Endothelial cell of umbilical vein (primary cell): Measurements from ENCODE around the gene METTL13. TPM values are rescaled to one million over a fixed set of nuclear protein-coding genes. Genes with fewer than 3 reads are reported as not detected.

Source experiments
- BruUV-seq: library from RNA; stranded (reverse); fragments of 400-500 nt; replicated peaks from 2 replicates; lab custom pipeline; 2021; lab: Mats Ljungman, UMichigan
- CTCF ChIA-PET: fragments of 300-600, 350-600 bp; sonication (Branson Sonifier 250); formaldehyde crosslinking; loops from one replicate; lab custom pipeline; 2021; ENCODE audit warnings: antibody characterized with exemption, inconsistent platforms; lab: Charles Lee
- POLR2A ChIA-PET: fragments of 300-600, 350-600 bp; sonication (Branson Sonifier 250); formaldehyde crosslinking; loops from one replicate; lab custom pipeline; 2021; ENCODE audit warnings: antibody characterized with exemption, inconsistent platforms; lab: Charles Lee
- DNase-seq: peaks from one replicate; pipeline ENCODE4 v3.0.0-alpha.2; 2011; ENCODE audit warnings: low read depth, low spot score
- FAIRE-seq: peaks from 2 replicates; lab custom pipeline; 2011; peaks lifted over from hg19 to GRCh38; lab: Jason Lieb, UNC
- H2AFZ ChIP-seq: 2 replicates; pipeline ENCODE4 v1.6.0; 2012; ENCODE audit warnings: low read depth, low read length, control low read depth, inconsistent platforms
- H3K27ac ChIP-seq: 2 replicates; pipeline ENCODE4 v1.5.1; 2011; ENCODE audit warnings: low read depth, mild to moderate bottlenecking, control low read depth, low read length, moderate library complexity; ENCODE audit not compliant: insufficient read depth
- H3K27me3 ChIP-seq, 2 experiments: 2 replicates each; pipeline versions ENCODE4 v1.6.0 to v1.6.1; 2011; ENCODE audit warnings: low read length in 2 of 2, mixed read lengths in 1 of 2; ENCODE audit not compliant: control insufficient read depth in 2 of 2, insufficient read depth in 2 of 2
- H3K36me3 ChIP-seq, 2 experiments: 2 replicates in 1 of 2; 3 replicates in 1 of 2; pipeline ENCODE4 v1.5.1; 2011; ENCODE audit warnings: low read length in 2 of 2, mild to moderate bottlenecking in 1 of 2, moderate library complexity in 1 of 2; ENCODE audit not compliant: control insufficient read depth in 2 of 2, insufficient read depth in 2 of 2; ENCODE audit errors: extremely low read depth in 1 of 2
- H3K4me1 ChIP-seq: 3 replicates; pipeline ENCODE4 v1.5.1; 2011; ENCODE audit warnings: mild to moderate bottlenecking, low read length; ENCODE audit not compliant: control insufficient read depth, insufficient read depth; ENCODE audit errors: extremely low read depth
- H3K4me2 ChIP-seq: 2 replicates; pipeline ENCODE4 v1.6.1; 2011; ENCODE audit warnings: low read length, control low read depth, mixed read lengths; ENCODE audit not compliant: insufficient read depth
- H3K4me3 ChIP-seq, 3 experiments: fragments of 200-600 bp in 1 of 3; sonication (generic), shearing (Covaris generic) in 1 of 3; replicated peaks in 1 of 3; 2 replicates each; pipeline ENCODE4 v1.5.1; 2011 to 2016; ENCODE audit warnings: control low read depth in 3 of 3, low read length in 3 of 3, mild to moderate bottlenecking in 2 of 3, inconsistent platforms in 1 of 3, low read depth in 1 of 3, moderate library complexity in 1 of 3; ENCODE audit not compliant: insufficient read depth in 1 of 3
- H3K79me2 ChIP-seq: 2 replicates; pipeline ENCODE4 v1.6.0; 2012; ENCODE audit warnings: low read length, inconsistent platforms; ENCODE audit not compliant: control insufficient read depth, insufficient read depth
- H3K9ac ChIP-seq: replicated peaks from 2 replicates; pipeline ENCODE3; 2011; ENCODE audit warnings: low read length, control low read depth; ENCODE audit not compliant: insufficient read depth; ENCODE audit errors: extremely low read depth
- H3K9me1 ChIP-seq: replicated peaks from 3 replicates; pipeline ENCODE4 v1.6.0; 2011; ENCODE audit warnings: mild to moderate bottlenecking, low read length; ENCODE audit not compliant: control insufficient read depth, insufficient read depth; ENCODE audit errors: extremely low read depth
- H3K9me3 ChIP-seq: replicated peaks from 2 replicates; pipeline ENCODE4 v1.5.1; 2012; ENCODE audit warnings: low read length, inconsistent platforms; ENCODE audit not compliant: control insufficient read depth, insufficient read depth
- H4K20me1 ChIP-seq: replicated peaks from 2 replicates; pipeline ENCODE3; 2011; ENCODE audit warnings: mild to moderate bottlenecking, low read length; ENCODE audit not compliant: control insufficient read depth, insufficient read depth; ENCODE audit errors: extremely low read depth
- CTCF ChIP-seq, 2 donors: IDR thresholded peaks; 1 replicate in 1 of 2; 2 replicates in 1 of 2; pipeline ENCODE4 v1.5.1; 2011; ENCODE audit warnings: low read length in 2 of 2, mild to moderate bottlenecking in 2 of 2, moderate library complexity in 2 of 2, control low read depth in 1 of 2, inconsistent platforms in 1 of 2, low read depth in 1 of 2; ENCODE audit not compliant: insufficient read depth in 1 of 2; ENCODE audit errors: extremely low read depth in 1 of 2
- EZH2 ChIP-seq: IDR thresholded peaks from 2 replicates; pipeline ENCODE4 v1.6.1; 2012; ENCODE audit warnings: borderline replicate concordance, low read depth, mild to moderate bottlenecking, moderate library complexity, low read length, inconsistent platforms; ENCODE audit not compliant: severe bottlenecking
- FOS ChIP-seq: IDR thresholded peaks from 2 replicates; pipeline ENCODE4 v1.6.1; 2011; ENCODE audit warnings: mild to moderate bottlenecking, low read length, moderate library complexity, borderline replicate concordance; ENCODE audit not compliant: insufficient read depth
- GATA2 ChIP-seq: IDR thresholded peaks from 2 replicates; pipeline ENCODE4 v1.7.0; 2011; ENCODE audit warnings: low read depth, mild to moderate bottlenecking, moderate library complexity, mixed read lengths, low read length; ENCODE audit not compliant: insufficient read length, insufficient read depth
- JUN ChIP-seq: IDR thresholded peaks from 2 replicates; pipeline ENCODE4 v1.6.1; 2011; ENCODE audit warnings: borderline replicate concordance, low read depth; ENCODE audit not compliant: insufficient read length, insufficient read depth
- MAX ChIP-seq: IDR thresholded peaks from 2 replicates; pipeline ENCODE4 v1.6.1; 2011; ENCODE audit not compliant: insufficient read depth, insufficient read length
- MYC ChIP-seq: IDR thresholded peaks from one replicate; pipeline ENCODE4 v1.6.1; 2011; ENCODE audit warnings: mild to moderate bottlenecking, low read depth, low read length
- POLR2A ChIP-seq: IDR thresholded peaks from 2 replicates; pipeline ENCODE4 v1.6.1; 2012; ENCODE audit warnings: low read depth, mild to moderate bottlenecking, control low read depth, low read length
- POLR2AphosphoS5 ChIP-seq: IDR thresholded peaks from 2 replicates; pipeline ENCODE4 v1.6.1; 2012; ENCODE audit warnings: low read depth, mild to moderate bottlenecking, control low read depth, low read length, moderate library complexity; ENCODE audit not compliant: insufficient read depth
- dilution Hi-C: fragments of 300-500 bp; cut with MboI; formaldehyde crosslinking; loops from one replicate; pipeline ENCODE4 v1.15.0; 2019; ENCODE audit warnings: low sequenced_read_pairs; ENCODE audit not compliant: extremely low pct_ligation_motif_present
- intact Hi-C: fragments of 100-400 bp; cut with micrococcal nuclease; formaldehyde crosslinking; loops from one replicate; pipeline ENCODE4 v1.10.0; 2022
- polyA plus RNA-seq, 4 experiments: library from polyadenylated mRNA; depleted of rRNA in 3 of 4; stranded (reverse) in 3 of 4; unstranded in 1 of 4; fragments of >200 nt; gene quantifications; 2 replicates each; pipeline versions ENCODE4 v1.2.1 to v1.2.3, GENCODE V29; 2011 to 2012; ENCODE audit warnings: missing spikeins in 1 of 4
- total RNA-seq: library from RNA; stranded (reverse); gene quantifications from 2 replicates; pipeline ENCODE4 v1.2.3, GENCODE V29; 2021

Gene METTL13
- total and polyA plus RNA-seq, 2 donors (not counting 3 experiments of a cell fraction or from before 2014, with no cell fraction given): 21.2 to 26.5 TPM

GRCh38 chr1:171744986-171745385, 36.5 kb upstream of the METTL13 start:
- no peak overlapping the region for H3K27ac ChIP-seq
- H3K79me2 ChIP-seq: peaks cover 10% of the 10 kb centered on the region
- no peaks in the 10 kb centered on the region for H4K20me1 ChIP-seq
- peaks cover 22% of the 10 kb centered on the region for H3K4me1 ChIP-seq
- dilution Hi-C loops: no loop called here
- intact Hi-C loops: no loop called here
- no peak overlapping the region for H3K4me3 ChIP-seq
- DNase-seq (no peak), FAIRE-seq (no peak)
- H3K9ac ChIP-seq: no peak overlapping the region
- ChIA-PET CTCF (interaction anchor here (1.0 kb wide), 1 partner anchor 29 kb away, joined by 4 read pairs; no protein-coding TSS in a partner anchor), POLR2A (no interaction called here)
- no peaks in the 10 kb centered on the region for H3K9me1 ChIP-seq
- H3K27me3 ChIP-seq: no peaks in the 10 kb centered on the region
- H2AFZ ChIP-seq: no peak overlapping the region
- no peak overlapping the region for H3K4me2 ChIP-seq
- no peaks in the 10 kb centered on the region for H3K36me3 ChIP-seq
- H3K9me3 ChIP-seq: no peaks in the 10 kb centered on the region
- TF ChIP-seq MYC (no peak), JUN (no peak), POLR2A (no peak), GATA2 (no peak), FOS (no peak), POLR2AphosphoS5 (no peak)
- BruUV-seq: no TSS peak

- H3K27ac ChIP-seq: no peak overlapping the region
- no peaks in the 10 kb centered on the region for H3K9me1 ChIP-seq
- no peak overlapping the region for H3K9ac ChIP-seq
- peaks cover under 1% of the 10 kb centered on the region for H3K4me1 ChIP-seq
- no peak for FAIRE-seq
- intact Hi-C loops: no loop called here
- TF ChIP-seq POLR2A: no peak
- no peak for TF ChIP-seq EZH2
- no peak for TF ChIP-seq JUN
- TF ChIP-seq POLR2AphosphoS5: no peak
- no peak for TF ChIP-seq FOS
- TF ChIP-seq GATA2: no peak
- TF ChIP-seq CTCF (IDR thresholded peaks at IDR 0.05; ENCODE audit: extremely low read depth in 1 of 2, insufficient read depth in 1 of 2, low read depth in 1 of 2, low read length in 2 of 2): no peak
- no peak for TF ChIP-seq MYC
- no peak for TF ChIP-seq MAX
- no peak overlapping the region for H3K4me3 ChIP-seq
- H3K4me2 ChIP-seq: no peak overlapping the region
- H3K36me3 ChIP-seq: no peaks in the 10 kb centered on the region
- ChIA-PET POLR2A (no interaction called here), CTCF (no interaction called here)
- no peaks in the 10 kb centered on the region for H3K79me2 ChIP-seq
- BruUV-seq: no TSS peak
- no peaks in the 10 kb centered on the region for H4K20me1 ChIP-seq
- peaks cover 0 to under 1% of the 10 kb centered on the region in 2 experiments for H3K27me3 ChIP-seq
- dilution Hi-C loops: no loop called here
- no peak for DNase-seq
- no peak overlapping the region for H2AFZ ChIP-seq
- no peaks in the 10 kb centered on the region for H3K9me3 ChIP-seq
Observed at GRCh38 chr1:171748651-171749050, 32.8 kb upstream of the METTL13 start.
